NOMO-1 (cell line): Measurements from ENCODE around the gene ZNF862.

Experiments
- DNase-seq, 2 experiments: peaks; one replicate each; lab custom pipeline; 2025; ENCODE audit not compliant: unreplicated experiment in 2 of 2; lab: John Stamatoyannopoulos, UW

Gene ZNF862

DNA sequence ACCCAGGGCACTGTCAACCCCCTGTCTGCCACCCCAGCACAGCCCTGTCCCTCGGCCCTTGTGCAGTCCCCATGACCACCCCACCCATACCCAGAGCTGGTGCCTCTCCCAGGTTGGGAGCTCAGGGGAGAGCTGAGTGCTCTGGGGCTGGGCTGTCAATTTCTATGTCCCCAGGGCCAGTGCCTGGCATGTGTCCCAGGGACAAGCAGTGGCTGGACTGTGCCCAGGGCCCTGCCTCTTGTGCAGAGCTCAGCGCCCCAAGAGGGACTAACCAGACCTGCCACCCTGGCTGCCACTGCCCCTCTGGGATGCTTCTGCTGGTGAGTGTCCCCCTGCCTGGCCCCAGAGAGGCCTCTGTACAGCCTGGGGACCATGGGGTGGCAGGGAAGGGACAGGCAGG lies 29.0 kb upstream of the ZNF862 start:
- no peak for DNase-seq

DNA sequence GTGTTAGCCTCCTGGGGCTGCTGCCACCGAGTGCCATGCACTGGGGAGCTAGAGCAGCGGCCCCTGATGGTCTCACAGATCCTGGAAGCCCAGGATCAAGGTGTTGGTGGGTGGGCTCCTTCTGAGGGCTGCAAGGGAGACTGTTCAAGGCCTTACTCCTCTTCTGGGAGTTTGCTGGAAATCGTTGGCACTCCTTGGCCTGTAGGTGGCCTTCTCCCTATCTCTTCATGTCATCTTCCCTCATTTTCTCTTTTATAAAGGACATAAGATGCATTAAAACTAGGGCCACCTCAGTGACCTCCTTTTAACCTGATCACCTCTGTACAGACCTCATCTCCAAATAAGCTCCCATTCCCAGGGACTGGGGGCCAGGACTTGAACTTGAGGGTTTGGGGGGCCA lies 27.0 kb upstream of the ZNF862 start:
- DNase-seq, result no peak

DNA sequence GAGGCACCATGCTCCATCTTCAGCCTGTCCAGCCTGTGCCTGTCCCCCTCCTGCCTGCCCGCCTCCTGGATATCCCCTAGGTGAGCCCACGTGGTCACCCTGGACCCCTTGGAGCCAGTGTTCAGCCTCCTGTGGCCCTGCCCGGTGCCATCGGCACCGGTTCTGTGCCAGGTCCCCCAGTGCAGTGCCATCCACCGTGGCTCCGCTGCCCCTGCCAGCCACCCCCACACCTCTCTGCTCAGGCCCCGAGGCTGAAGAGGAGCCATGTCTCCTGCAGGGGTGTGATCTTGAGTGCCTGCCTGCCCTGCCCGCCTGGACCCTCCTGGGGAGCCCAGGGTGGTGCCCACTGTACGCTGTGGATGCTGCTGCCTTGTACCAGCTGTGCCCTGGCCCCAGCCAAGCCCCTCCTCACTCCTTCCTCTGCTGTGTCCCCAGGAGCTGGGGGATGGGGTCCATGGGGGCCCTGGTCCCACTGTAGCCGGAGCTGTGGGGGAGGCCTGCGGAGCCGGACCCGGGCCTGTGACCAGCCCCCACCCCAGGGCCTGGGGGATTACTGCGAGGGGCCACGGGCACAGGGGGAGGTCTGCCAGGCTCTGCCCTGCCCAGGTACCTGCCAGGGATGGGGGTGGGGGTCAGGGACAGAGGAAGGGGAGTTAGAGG lies 26.2 kb upstream of the ZNF862 start:
- DNase-seq, result no peak

- no peak for DNase-seq
These were observed 24.7 kb upstream of the ZNF862 start for GRCh38 chr7:149813254-149814035.

GRCh38 chr7:149814494-149814893 lies 23.7 kb upstream of the ZNF862 start:
- DNase-seq, result no peak

- DNase-seq, result no peak
These were observed 23.1 kb upstream of the ZNF862 start for GRCh38 chr7:149815121-149815520.

DNA sequence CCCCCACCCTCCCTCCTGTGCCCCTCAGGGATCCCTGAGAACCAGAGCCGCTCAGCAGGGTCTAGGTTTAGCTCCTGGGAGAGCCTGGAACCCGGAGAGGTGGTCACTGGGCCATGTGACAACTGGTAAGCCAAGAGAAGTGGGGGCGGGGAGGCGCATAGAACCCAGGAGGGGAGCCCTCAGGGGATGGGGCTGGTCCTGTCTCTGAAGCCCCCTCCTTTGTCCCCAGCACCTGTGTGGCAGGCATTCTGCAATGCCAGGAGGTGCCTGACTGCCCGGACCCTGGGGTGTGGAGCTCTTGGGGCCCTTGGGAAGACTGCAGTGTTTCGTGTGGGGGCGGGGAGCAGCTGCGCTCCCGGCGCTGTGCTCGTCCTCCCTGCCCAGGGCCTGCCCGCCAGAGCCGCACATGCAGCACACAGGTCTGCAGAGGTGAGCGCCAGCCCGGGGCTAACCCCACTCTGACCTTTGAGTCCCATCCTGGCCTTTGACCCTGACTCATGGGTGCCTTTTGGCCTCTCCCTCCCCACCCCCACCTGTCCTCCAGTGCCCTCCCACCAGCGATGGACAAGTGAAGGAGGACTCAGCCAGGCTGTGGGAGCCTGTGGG lies 22.4 kb upstream of the ZNF862 start:
- no peak for DNase-seq

DNA sequence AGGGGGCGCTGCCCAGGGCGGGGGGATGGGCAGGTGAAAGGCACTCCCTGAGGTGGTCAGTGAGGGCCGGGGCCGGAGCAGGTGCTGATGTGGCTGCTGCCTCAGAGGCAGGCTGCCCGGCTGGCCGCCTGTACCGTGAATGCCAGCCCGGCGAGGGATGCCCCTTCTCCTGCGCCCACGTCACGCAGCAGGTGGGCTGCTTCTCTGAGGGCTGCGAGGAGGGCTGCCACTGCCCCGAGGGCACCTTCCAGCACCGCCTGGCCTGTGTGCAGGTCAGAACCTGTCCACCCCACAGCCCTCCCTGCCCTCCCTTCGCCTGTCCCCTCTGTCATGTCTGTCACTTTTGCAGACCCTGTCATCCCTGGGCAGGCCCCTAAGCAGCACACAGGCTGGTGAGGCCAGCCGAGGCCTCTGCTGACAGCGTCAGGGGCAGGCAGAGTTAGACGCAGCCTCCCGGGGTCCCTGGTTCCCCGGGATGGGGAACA lies 21.9 kb upstream of the ZNF862 start:
- DNase-seq, result no peak

DNA sequence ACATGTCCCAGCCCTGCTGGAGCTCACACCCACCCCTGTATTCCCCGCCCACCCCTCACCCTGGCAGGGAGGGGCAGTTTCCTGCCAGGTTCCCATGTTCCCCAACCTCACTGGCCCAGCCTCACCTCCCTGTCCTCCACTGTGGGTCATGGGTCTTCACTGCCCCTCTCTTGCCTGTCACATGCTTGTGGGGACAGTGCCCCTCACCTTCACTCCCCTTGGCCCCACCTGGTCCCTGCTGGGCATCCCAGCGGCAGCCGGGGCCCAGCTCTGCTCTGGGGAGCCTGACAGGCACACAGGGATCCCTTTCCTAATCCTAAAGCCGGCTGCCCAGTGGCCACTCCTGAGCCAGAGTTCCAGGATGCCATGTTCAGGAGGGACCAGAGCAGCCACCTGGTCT lies 21.4 kb upstream of the ZNF862 start:
- no peak for DNase-seq

- DNase-seq, result no peak
These were observed 20.8 kb upstream of the ZNF862 start for GRCh38 chr7:149817301-149817771.

GRCh38 chr7:149817836-149818535 lies 20.2 kb upstream of the ZNF862 start:
- no peak for DNase-seq

DNA sequence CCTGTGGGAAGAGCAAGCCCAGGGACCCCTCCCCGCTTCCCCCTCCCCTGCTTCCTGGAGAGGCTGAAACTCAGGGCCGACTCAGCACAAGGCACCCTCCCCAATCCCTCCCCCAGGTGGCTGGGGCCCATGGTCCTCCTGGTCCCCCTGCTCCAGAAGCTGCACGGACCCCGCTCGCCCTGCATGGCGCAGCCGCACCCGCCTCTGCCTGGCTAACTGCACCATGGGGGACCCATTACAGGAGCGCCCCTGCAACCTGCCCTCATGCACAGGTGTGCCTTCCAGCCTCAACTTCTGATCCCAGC lies 19.7 kb upstream of the ZNF862 start:
- no peak for DNase-seq

GRCh38 chr7:149819141-149819960 lies 18.8 kb upstream of the ZNF862 start:
- DNase-seq, result no peak

- no peak for DNase-seq
These were observed 18.2 kb upstream of the ZNF862 start for GRCh38 chr7:149819961-149820340.

GRCh38 chr7:149820622-149821190 lies 17.5 kb upstream of the ZNF862 start:
- no peak for DNase-seq

DNA sequence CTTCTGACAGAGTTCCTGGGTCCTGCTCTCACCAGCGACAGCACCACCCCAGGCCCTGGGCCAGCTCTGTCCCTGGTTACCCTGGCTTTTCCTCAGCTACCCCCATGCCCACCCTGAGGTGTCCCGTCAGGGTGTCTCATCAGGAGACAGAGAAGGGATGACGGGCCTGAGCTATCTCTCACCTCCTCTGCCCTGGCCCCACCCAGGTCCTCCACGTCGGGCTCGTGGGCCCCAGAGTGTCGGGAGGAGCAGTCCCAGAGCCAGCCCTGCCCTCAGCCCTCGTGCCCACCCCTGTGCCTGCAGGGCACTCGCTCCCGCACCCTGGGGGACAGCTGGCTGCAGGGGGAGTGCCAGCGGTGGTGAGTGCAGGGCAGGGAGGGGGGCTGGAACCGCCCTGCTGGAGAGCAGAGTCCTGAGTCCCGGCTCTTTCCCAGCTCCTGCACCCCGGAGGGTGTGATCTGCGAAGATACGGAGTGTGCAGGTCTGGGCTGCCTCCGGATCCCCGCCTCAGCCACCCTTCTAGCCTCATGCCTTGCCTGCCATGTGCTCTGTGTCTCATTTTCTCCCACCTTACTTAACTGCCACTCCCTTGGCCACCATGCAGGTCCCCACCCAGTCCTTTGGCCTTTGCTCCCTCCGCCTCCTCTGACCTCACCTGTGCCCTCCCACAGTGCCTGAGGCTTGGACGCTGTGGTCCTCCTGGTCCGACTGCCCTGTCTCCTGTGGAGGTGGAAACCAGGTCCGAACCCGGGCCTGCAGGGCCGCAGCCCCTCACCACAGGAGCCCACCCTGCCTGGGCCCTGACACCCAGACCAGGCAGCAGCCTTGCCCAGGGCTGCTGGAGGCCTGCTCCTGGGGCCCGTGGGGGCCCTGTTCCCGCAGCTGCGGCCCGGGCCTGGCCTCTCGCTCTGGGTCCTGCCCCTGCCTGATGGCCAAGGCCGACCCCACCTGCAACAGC lies 16.7 kb upstream of the ZNF862 start:
- no peak for DNase-seq

DNA sequence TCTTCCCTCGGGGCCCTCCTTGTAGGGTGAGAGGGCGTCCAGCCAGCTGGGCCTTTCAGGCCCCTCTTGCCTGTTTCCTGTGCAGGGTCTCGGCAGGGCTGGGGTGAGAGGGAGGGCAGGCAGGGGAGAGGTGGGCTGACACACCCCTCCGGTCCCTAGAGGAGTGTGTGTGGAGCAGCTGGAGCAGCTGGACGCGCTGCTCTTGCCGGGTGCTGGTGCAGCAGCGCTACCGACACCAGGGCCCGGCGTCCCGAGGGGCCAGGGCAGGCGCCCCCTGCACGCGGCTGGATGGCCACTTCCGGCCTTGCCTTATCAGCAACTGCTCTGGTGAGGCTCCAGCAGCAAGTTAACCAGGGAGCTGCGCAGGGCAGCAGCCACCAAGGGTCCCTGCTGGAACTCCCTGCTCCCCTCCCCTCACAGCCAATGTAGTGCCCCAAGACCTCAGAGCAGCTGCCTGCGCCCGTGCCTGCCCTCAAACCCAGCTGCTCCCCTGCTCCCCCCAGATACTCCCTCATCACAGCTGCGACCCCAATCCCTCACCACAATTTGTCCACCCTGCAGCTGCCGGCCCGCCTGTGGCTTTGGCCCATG lies 15.7 kb upstream of the ZNF862 start:
- no peak for DNase-seq

- DNase-seq, result no peak
These were observed 15.0 kb upstream of the ZNF862 start for GRCh38 chr7:149823191-149823630.
